ENCODE measurements around the gene ATE1.

DNA sequence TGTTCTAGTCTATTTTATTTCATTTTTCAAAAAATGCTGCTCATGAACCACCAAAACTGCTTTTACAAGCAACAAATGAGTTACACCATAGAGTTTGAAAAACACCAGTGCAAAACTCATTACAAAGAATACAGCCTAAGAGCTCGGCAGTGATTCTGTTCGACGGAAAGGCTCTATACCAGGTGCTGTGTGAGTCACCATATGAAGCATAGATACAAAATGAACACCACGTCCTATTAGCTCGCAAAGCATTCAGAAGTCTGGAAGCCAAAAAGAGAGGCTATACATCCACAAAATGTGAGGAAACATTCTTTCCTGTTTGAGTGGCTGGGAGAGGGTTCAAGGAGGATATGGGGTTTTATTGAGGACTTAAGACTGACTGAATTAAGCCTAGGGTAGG lies 136.1 kb downstream of the ATE1 start:
- TF ChIP-seq, protein P1, sequence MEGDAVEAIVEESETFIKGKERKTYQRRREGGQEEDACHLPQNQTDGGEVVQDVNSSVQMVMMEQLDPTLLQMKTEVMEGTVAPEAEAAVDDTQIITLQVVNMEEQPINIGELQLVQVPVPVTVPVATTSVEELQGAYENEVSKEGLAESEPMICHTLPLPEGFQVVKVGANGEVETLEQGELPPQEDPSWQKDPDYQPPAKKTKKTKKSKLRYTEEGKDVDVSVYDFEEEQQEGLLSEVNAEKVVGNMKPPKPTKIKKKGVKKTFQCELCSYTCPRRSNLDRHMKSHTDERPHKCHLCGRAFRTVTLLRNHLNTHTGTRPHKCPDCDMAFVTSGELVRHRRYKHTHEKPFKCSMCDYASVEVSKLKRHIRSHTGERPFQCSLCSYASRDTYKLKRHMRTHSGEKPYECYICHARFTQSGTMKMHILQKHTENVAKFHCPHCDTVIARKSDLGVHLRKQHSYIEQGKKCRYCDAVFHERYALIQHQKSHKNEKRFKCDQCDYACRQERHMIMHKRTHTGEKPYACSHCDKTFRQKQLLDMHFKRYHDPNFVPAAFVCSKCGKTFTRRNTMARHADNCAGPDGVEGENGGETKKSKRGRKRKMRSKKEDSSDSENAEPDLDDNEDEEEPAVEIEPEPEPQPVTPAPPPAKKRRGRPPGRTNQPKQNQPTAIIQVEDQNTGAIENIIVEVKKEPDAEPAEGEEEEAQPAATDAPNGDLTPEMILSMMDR (conservative IDR thresholded peaks at IDR 0.05; ENCODE audit: low read depth, low read length), result no peak
- TF ChIP-seq POLR2A (IDR thresholded peaks at IDR 0.05; ENCODE audit: low read depth, low read length) (no peak), USF2 (IDR thresholded peaks at IDR 0.05; ENCODE audit: low read depth, low read length) (no peak), RAD21 (IDR thresholded peaks at IDR 0.05; ENCODE audit: low read length) (no peak), MAZ (IDR thresholded peaks at IDR 0.05; ENCODE audit: borderline replicate concordance, low read depth, low read length) (no peak), RFX5 (IDR thresholded peaks at IDR 0.05; ENCODE audit: low read depth, low read length) (no peak), CEBPB (IDR thresholded peaks at IDR 0.05; ENCODE audit: low read depth, low read length) (no peak), RCOR1 (IDR thresholded peaks at IDR 0.05; ENCODE audit: insufficient replicate concordance, low read length) (no peak), FOS (IDR thresholded peaks at IDR 0.05; ENCODE audit: low read depth, low read length) (no peak), MXI1 (IDR thresholded peaks at IDR 0.05; ENCODE audit: borderline replicate concordance, low read depth, low read length) (no peak), SMC3 (IDR thresholded peaks at IDR 0.05; ENCODE audit: low read depth, low read length) (no peak)
